ENCODE results near the gene SIAH1. TPM values are rescaled to one million over a fixed set of nuclear protein-coding genes. Genes with fewer than 3 reads are reported as not detected.
"Not testable (repeated sequence)": the region's sequence is repeated elsewhere in the genome, so short reads cannot be mapped to it uniquely, and the experiment has no call there.

SIAH1 gene
- total RNA-seq, 4 donors from 2014 or later: 26.2 to 44.3 (median 31.6) TPM

DNA sequence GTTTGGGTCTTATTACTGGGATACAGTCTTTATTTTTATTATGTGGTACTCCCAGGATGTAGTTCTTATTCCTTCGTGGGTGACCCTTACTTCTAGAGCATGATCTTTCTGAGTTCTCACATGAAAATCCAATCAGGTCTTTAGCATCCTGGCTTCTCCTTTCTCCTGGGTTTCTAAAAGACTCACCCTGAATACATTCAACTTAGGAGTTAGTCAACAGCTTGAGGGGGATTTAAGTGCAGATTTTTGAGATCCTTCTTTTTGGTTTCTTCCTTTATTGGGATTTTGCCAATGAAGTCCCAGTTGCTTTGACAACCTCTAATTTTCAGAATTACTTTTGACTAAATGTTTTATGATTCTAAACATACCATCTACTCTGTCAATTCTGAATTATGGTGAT is 68.2 kb downstream of the SIAH1 start:
- Histone ChIP-seq H3K9me3 (no peaks in the 10 kb centered on the region), H3K27me3 (no peaks in the 10 kb centered on the region), H3K4me3 (no peak overlapping the region), H3K36me3 (peaks cover 22% of the 10 kb centered on the region), H3K4me1 (peaks cover 3% of the 10 kb centered on the region), H3K27ac (no peak overlapping the region)
- no peak for TF ChIP-seq POLR2AphosphoS5 (IDR thresholded peaks at IDR 0.05)
- no peak for TF ChIP-seq POLR2A (IDR thresholded peaks at IDR 0.05)
- TF ChIP-seq, protein P1, sequence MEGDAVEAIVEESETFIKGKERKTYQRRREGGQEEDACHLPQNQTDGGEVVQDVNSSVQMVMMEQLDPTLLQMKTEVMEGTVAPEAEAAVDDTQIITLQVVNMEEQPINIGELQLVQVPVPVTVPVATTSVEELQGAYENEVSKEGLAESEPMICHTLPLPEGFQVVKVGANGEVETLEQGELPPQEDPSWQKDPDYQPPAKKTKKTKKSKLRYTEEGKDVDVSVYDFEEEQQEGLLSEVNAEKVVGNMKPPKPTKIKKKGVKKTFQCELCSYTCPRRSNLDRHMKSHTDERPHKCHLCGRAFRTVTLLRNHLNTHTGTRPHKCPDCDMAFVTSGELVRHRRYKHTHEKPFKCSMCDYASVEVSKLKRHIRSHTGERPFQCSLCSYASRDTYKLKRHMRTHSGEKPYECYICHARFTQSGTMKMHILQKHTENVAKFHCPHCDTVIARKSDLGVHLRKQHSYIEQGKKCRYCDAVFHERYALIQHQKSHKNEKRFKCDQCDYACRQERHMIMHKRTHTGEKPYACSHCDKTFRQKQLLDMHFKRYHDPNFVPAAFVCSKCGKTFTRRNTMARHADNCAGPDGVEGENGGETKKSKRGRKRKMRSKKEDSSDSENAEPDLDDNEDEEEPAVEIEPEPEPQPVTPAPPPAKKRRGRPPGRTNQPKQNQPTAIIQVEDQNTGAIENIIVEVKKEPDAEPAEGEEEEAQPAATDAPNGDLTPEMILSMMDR (IDR thresholded peaks at IDR 0.05): no peak
- TF ChIP-seq EP300 (IDR thresholded peaks at IDR 0.05): no peak
- DNase-seq (ENCODE audit: low spot score in 2 of 2): no peak
- WGBS: 81% methylated on average over 1 of the region's 1 CpG

DNA sequence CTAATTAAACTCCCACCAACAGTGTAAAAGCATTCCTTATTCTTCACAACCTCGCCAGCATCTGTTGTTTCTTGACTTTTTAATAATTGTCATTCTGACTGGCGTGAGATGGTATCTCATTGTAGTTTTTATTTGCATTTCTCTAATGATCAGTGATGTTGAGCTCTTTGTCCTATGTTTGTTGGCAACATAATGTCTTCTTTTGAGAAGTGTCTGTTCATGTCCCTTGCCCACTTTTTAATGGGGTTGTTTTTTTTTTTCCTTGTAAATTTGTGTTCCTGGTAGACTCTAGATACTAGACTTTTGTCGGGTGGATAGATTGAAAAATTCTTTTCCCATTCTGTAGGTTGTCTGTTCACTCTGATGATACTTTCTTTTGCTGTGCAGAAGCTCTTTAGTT is 71.3 kb downstream of the SIAH1 start:
- not testable (repeated sequence) for DNase-seq (ENCODE audit: low spot score in 2 of 2); H3K27me3 ChIP-seq; H3K4me1 ChIP-seq; H3K4me3 ChIP-seq; H3K27ac ChIP-seq
- Histone ChIP-seq H3K36me3 (peaks cover 46% of the 10 kb centered on the region), H3K9me3 (peaks cover 12% of the 10 kb centered on the region)
- 95% methylated on average over 3 of the region's 3 CpGs for WGBS

DNA sequence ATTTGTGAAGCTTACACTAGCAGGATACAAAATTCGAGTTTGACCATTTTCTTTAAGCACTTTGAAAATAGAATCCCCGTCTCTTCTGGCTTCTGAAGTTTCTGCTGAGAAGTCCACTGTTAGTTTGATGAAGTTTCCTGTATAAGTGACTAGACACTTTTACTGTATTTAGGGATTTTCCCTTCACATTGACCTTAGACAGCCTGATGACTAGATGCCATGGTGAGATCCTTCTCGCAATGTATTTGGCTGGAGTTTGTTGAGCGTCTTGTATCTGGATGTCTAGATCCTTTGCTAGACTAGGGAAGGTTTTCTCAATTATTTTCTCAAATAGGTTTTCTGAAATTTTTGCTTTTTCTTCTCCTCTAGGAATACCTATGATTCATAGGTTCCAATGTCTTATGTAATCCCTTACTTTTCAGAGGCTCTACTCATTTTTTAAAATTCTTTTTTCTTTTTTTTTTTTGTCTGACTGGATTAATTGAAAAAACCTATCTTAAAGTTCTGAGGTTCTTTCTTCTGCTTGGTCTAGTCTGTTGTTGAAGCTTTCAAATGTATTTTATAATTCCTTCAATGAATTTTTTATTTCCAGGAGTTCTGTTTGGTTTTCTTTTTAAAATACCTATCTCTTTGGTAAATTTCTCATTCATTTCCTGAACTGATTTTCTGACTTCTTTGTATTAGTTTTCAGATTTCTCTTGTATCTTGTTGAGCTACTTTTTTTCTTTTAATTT is 74.1 kb downstream of the SIAH1 start:
- no peak for DNase-seq (ENCODE audit: low spot score in 2 of 2)
- Histone ChIP-seq H3K36me3 (peaks cover 56% of the 10 kb centered on the region), H3K4me1 (no peaks in the 10 kb centered on the region), H3K27ac (no peak overlapping the region), H3K4me3 (no peak overlapping the region), H3K27me3 (no peaks in the 10 kb centered on the region), H3K9me3 (peaks cover 12% of the 10 kb centered on the region)
- no peak for TF ChIP-seq POLR2AphosphoS5 (IDR thresholded peaks at IDR 0.05)
- TF ChIP-seq POLR2A (IDR thresholded peaks at IDR 0.05): no peak
- TF ChIP-seq EP300 (IDR thresholded peaks at IDR 0.05): no peak
- TF ChIP-seq, protein P1 (IDR thresholded peaks at IDR 0.05): no peak
- WGBS: over 99% methylated on average over 4 of the region's 4 CpGs

Other genes with a start within 250 kb of the SIAH1 start
- not detected for gene ABCC12, start 229.4 kb downstream of the SIAH1 start, total RNA-seq
- 10 to 100 TPM; 39.6 to 97.9 (median 52.8) TPM for gene LONP2, start 141.1 kb downstream of the SIAH1 start, total RNA-seq
- gene ABCC11, start 137.9 kb downstream of the SIAH1 start, total RNA-seq: 1 to 10 TPM in 1 of 4 donors, under 1 TPM in 3; 0.13 to 1.4 (median 0.36) TPM
- gene N4BP1, start 224.8 kb upstream of the SIAH1 start, total RNA-seq: 10 to 100 TPM; 46.2 to 78.1 (median 66.5) TPM